ENCODE data around the gene CDKAL1. TPM values are rescaled to one million over a fixed set of nuclear protein-coding genes. Genes with fewer than 3 reads are reported as not detected.
A peak's percentile ranks its signal among the peaks of the same experiment; 100 is the strongest.

Gene CDKAL1
- total and polyA plus RNA-seq, 2 of the 13 experiments (the other 11 are each of a cell fraction or from before 2014, with no cell fraction given) = 9.5 to 27.7 TPM

GRCh38 chr6:20687494-20687893 lies 153.2 kb downstream of the CDKAL1 start (continued):
- TF ChIP-seq, protein P1, sequence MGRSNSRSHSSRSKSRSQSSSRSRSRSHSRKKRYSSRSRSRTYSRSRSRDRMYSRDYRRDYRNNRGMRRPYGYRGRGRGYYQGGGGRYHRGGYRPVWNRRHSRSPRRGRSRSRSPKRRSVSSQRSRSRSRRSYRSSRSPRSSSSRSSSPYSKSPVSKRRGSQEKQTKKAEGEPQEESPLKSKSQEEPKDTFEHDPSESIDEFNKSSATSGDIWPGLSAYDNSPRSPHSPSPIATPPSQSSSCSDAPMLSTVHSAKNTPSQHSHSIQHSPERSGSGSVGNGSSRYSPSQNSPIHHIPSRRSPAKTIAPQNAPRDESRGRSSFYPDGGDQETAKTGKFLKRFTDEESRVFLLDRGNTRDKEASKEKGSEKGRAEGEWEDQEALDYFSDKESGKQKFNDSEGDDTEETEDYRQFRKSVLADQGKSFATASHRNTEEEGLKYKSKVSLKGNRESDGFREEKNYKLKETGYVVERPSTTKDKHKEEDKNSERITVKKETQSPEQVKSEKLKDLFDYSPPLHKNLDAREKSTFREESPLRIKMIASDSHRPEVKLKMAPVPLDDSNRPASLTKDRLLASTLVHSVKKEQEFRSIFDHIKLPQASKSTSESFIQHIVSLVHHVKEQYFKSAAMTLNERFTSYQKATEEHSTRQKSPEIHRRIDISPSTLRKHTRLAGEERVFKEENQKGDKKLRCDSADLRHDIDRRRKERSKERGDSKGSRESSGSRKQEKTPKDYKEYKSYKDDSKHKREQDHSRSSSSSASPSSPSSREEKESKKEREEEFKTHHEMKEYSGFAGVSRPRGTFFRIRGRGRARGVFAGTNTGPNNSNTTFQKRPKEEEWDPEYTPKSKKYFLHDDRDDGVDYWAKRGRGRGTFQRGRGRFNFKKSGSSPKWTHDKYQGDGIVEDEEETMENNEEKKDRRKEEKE (IDR thresholded peaks at IDR 0.05) = no peak
- no peak for TF ChIP-seq ZNF660 (CRISPR knock-in tag; IDR thresholded peaks at IDR 0.05; ENCODE audit: borderline replicate concordance, low read depth)
- TF ChIP-seq ATM (IDR thresholded peaks at IDR 0.05; ENCODE audit: borderline replicate concordance) = no peak

DNA sequence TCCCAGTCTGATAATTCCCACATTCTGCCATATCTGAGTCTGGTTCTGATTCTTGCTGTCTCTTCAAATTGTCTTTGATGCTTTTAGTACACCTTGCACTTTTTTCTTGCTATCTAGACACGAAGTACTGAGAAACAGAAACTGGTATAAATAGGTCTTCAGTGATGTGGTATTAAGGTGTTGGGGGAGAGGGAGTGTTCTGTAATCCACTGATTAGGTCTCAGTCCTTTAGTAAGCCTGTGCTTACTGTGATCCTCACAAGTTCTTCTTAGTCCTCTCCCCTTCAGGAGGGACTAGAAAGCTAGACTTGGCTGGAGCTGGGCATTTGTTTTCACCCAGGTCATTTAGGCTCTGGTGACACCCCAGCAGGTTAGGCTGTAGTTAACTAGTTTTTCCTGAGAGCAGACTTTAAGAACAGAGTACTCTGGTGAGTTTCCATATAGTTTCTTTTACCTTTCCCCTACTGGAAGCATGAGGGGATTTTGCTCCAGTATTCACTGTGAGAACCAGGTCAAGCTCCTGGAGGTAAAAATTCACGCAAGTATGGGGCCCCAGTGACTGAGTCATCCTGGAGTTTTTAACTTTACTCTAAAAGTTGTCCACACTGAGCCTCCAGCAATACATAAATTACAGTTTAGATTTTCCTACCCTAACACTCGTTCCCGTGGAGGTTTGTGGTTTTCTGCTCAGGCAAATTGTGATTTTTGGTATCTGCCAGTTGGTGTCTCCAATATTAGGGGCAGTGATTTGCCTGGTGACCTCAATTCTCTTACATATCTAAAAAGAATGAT lies 154.6 kb downstream of the CDKAL1 start:
- no peak overlapping the region for H3K27ac ChIP-seq (ENCODE audit: extremely low read length, insufficient read depth, low read length)
- TF ChIP-seq, protein P2, sequence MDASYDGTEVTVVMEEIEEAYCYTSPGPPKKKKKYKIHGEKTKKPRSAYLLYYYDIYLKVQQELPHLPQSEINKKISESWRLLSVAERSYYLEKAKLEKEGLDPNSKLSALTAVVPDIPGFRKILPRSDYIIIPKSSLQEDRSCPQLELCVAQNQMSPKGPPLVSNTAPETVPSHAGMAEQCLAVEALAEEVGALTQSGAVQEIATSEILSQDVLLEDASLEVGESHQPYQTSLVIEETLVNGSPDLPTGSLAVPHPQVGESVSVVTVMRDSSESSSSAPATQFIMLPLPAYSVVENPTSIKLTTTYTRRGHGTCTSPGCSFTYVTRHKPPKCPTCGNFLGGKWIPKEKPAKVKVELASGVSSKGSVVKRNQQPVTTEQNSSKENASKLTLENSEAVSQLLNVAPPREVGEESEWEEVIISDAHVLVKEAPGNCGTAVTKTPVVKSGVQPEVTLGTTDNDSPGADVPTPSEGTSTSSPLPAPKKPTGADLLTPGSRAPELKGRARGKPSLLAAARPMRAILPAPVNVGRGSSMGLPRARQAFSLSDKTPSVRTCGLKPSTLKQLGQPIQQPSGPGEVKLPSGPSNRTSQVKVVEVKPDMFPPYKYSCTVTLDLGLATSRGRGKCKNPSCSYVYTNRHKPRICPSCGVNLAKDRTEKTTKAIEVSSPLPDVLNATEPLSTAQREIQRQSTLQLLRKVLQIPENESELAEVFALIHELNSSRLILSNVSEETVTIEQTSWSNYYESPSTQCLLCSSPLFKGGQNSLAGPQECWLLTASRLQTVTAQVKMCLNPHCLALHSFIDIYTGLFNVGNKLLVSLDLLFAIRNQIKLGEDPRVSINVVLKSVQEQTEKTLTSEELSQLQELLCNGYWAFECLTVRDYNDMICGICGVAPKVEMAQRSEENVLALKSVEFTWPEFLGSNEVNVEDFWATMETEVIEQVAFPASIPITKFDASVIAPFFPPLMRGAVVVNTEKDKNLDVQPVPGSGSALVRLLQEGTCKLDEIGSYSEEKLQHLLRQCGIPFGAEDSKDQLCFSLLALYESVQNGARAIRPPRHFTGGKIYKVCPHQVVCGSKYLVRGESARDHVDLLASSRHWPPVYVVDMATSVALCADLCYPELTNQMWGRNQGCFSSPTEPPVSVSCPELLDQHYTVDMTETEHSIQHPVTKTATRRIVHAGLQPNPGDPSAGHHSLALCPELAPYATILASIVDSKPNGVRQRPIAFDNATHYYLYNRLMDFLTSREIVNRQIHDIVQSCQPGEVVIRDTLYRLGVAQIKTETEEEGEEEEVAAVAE (CRISPR knock-in tag; IDR thresholded peaks at IDR 0.05; ENCODE audit: borderline replicate concordance) = no peak
- TF ChIP-seq NFKB2 (CRISPR knock-in tag; IDR thresholded peaks at IDR 0.05; ENCODE audit: borderline replicate concordance) (no peak), ARID5B (CRISPR knock-in tag; IDR thresholded peaks at IDR 0.05) (no peak), ZNF10 (CRISPR knock-in tag; IDR thresholded peaks at IDR 0.05; ENCODE audit: borderline replicate concordance, low read depth) (no peak), MAFF (IDR thresholded peaks at IDR 0.05; ENCODE audit: low read depth, low read length) (0 out of 2 replicates have a peak, but pooled peaks have one; percentile 33), MAX (IDR thresholded peaks at IDR 0.05) (no peak), ATAD3A (CRISPR knock-in tag; IDR thresholded peaks at IDR 0.05) (no peak)

More for the DNA sequence above, 154.6 kb downstream of the CDKAL1 start:
- FAIRE-seq (no peak), DNase-seq (ENCODE audit: low spot score) (no peak), ATAC-seq (no peak)
- ChIA-PET CTCF (ENCODE audit: low intra/inter-chr PET ratio, low total read pairs) (no interaction called here), POLR2A (no interaction called here)
- no peak overlapping the region for H3K4me3 ChIP-seq (replicated peaks in 1 of 3; ENCODE audit: insufficient read depth in 1 of 3, low read depth in 2 of 3, low read length in 3 of 3)
- H3K9ac ChIP-seq (ENCODE audit: insufficient read depth, low read depth, low read length) = no peak overlapping the region
- H3K36me3 ChIP-seq (replicated peaks in 1 of 2; ENCODE audit: control insufficient read depth in 1 of 2, insufficient read depth in 2 of 2, low read length in 2 of 2) = no peaks in the 10 kb centered on the region
- intact Hi-C loops (cut with micrococcal nuclease; ENCODE audit: unreplicated experiment) = no loop called here
- H3K79me2 ChIP-seq (ENCODE audit: insufficient read depth, low read length) = peaks cover 3% of the 10 kb centered on the region
- H3K9me3 ChIP-seq (ENCODE audit: low read length) = no peaks in the 10 kb centered on the region
- no peak overlapping the region for H3K4me2 ChIP-seq (ENCODE audit: low read depth, low read length)
- BruUV-seq (replicated peaks) = no TSS peak
- in situ Hi-C loops (cut with HindIII; ENCODE audit: extremely low pct_ligation_motif_present, low pct_unique_long_range_greater_than_20kb) = no loop called here
- peaks cover 14% of the 10 kb centered on the region; the same call in 1 of the 2 replicates for H3K4me1 ChIP-seq (ENCODE audit: insufficient read depth, low read length)
- H3K27me3 ChIP-seq (ENCODE audit: control insufficient read depth in 1 of 2, insufficient read depth in 2 of 2, low read length in 2 of 2) = no peaks in the 10 kb centered on the region
- no peak overlapping the region for H2AFZ ChIP-seq (ENCODE audit: low read length)
- H4K20me1 ChIP-seq (ENCODE audit: insufficient read depth, low read length) = no peaks in the 10 kb centered on the region
- WGBS (ENCODE audit: low lambda C conversion rate) = 89% methylated on average over 4 of the region's 4 CpGs
